Nephron progenitor cell (in vitro differentiated cells): ENCODE results near the gene COL20A1.
A peak's percentile ranks its signal among the peaks of the same experiment; 100 is the strongest.

ENCODE experiments used
- DNase-seq: peaks from one replicate; pipeline ENCODE4 v3.0.0; 2021
- H3K27ac Mint-ChIP-seq: 2 replicates; pipeline ENCODE4 v1.8.0; 2021; ENCODE audit warnings: mild to moderate bottlenecking, moderate library complexity, mixed read lengths
- H3K27me3 Mint-ChIP-seq: 2 replicates; pipeline ENCODE4 v1.8.0; 2021; ENCODE audit warnings: mild to moderate bottlenecking, low read depth, mixed read lengths; ENCODE audit not compliant: poor library complexity
- H3K36me3 Mint-ChIP-seq: 2 replicates; pipeline ENCODE4 v1.8.0; 2021; ENCODE audit warnings: low read depth, mixed read lengths
- H3K4me1 Mint-ChIP-seq: 2 replicates; pipeline ENCODE4 v1.8.0; 2021; ENCODE audit warnings: mixed read lengths
- H3K4me3 Mint-ChIP-seq: 2 replicates; pipeline ENCODE4 v1.8.0; 2021; ENCODE audit warnings: mild to moderate bottlenecking, moderate library complexity, mixed read lengths
- H3K9me3 Mint-ChIP-seq: 2 replicates; pipeline ENCODE4 v1.8.0; 2021; ENCODE audit warnings: mild to moderate bottlenecking, moderate library complexity, mixed read lengths
- TF ChIP-seq, protein P1 (sequence below): fragments of 200-600 bp; sonication (generic); IDR thresholded peaks from 2 replicates; pipeline ENCODE4 v1.5.0; 2021; ENCODE audit warnings: antibody characterized with exemption

The COL20A1 gene

DNA sequence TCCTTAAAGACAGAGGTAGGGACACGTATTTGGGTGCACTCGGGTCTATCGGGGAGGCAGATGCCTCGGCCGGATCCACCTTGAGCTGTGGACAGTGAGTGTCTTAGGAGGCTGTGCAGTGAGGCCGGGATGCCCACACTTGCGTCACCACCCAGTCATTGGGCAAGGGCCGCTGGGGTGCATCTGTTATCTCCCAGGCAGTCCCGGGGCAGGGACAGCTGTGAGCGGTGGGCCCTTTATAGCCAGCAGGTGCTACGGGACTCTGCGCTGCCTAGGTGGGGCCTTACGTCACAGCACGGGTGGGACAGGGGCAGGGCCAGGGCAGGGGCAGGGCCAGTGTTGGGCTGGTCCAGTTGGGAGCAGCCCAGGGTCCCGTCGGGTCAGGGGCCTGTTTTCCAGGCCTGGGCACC, 689 bp upstream of the COL20A1 start:
- no peaks in the 10 kb centered on the region for H3K9me3 Mint-ChIP-seq
- H3K4me3 Mint-ChIP-seq = no peak overlapping the region
- peaks cover 25% of the 10 kb centered on the region for H3K27me3 Mint-ChIP-seq

DNA sequence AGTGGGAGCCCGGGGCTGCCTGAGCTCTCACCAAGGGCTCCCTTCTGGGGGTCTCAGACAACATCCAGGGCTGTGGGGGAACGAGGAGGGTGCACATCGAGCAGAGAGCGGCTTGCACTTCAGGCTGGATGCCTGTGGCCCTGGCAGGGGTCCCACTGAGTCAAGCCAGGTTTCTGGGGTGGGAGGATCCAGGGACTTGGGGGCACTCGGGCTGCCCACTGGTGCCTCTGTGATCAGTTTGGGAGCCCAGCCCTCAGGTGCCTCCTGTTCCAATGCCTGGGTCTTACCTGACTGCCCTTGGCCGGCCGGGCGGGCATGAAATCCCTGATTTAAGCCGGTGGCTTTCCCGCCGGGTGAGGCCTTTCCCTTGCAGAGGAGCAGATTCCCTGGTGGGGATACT, 470 bp downstream of the COL20A1 start:
- Mint-ChIP-seq H3K4me1 (peaks cover 5% of the 10 kb centered on the region), H3K9me3 (no peaks in the 10 kb centered on the region), H3K27ac (no peak overlapping the region), H3K27me3 (peaks cover 33% of the 10 kb centered on the region), H3K4me3 (no peak overlapping the region), H3K36me3 (no peaks in the 10 kb centered on the region)
- DNase-seq = no peak
- TF ChIP-seq, protein P1, sequence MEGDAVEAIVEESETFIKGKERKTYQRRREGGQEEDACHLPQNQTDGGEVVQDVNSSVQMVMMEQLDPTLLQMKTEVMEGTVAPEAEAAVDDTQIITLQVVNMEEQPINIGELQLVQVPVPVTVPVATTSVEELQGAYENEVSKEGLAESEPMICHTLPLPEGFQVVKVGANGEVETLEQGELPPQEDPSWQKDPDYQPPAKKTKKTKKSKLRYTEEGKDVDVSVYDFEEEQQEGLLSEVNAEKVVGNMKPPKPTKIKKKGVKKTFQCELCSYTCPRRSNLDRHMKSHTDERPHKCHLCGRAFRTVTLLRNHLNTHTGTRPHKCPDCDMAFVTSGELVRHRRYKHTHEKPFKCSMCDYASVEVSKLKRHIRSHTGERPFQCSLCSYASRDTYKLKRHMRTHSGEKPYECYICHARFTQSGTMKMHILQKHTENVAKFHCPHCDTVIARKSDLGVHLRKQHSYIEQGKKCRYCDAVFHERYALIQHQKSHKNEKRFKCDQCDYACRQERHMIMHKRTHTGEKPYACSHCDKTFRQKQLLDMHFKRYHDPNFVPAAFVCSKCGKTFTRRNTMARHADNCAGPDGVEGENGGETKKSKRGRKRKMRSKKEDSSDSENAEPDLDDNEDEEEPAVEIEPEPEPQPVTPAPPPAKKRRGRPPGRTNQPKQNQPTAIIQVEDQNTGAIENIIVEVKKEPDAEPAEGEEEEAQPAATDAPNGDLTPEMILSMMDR = no peak

More for the DNA sequence above, 689 bp upstream of the COL20A1 start:
- H3K4me1 Mint-ChIP-seq = peaks cover 5% of the 10 kb centered on the region
- no peak overlapping the region for H3K27ac Mint-ChIP-seq
- H3K36me3 Mint-ChIP-seq = no peaks in the 10 kb centered on the region
- TF ChIP-seq, protein P1 = no peak
- no peak for DNase-seq

DNA sequence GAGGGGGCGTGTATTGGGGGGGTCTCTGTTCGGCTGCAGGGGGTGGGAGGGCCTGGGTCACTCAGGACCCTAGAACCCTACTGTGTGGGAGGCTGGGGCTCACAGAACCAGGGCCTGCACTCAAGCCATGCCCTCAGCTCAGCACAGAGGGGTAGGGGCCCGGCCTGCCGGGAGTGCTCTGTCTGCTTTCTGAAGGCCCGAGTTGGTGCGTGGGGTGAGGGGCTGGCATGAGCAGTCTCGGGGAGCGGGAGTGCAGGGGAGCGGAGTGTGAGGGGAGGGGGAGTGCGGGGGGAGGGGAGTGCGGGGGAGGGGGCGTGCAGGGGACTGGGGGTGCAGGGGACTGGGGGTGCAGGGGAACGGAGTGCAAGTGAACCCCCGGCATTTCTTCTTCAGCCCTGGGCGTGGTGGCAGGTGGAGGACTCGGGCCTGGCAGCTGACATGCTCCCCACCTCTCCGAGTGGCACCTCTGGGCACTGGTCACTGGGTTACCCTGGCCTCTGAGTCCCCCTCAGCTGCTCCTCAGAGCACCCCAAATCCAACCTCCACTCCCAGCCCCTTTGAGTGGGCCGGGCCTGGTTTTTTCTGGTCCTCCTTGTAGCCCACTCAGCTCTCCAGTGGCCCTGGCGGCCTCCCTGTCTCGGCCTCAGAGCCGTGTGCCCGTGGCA, 1.0 kb downstream of the COL20A1 start:
- H3K36me3 Mint-ChIP-seq = no peaks in the 10 kb centered on the region
- no peak overlapping the region for H3K4me3 Mint-ChIP-seq
- H3K4me1 Mint-ChIP-seq = peaks cover 5% of the 10 kb centered on the region
- no peaks in the 10 kb centered on the region for H3K9me3 Mint-ChIP-seq
- no peak for DNase-seq
- H3K27me3 Mint-ChIP-seq = peaks cover 38% of the 10 kb centered on the region
- TF ChIP-seq, protein P1 = no peak
- H3K27ac Mint-ChIP-seq = no peak overlapping the region

DNA sequence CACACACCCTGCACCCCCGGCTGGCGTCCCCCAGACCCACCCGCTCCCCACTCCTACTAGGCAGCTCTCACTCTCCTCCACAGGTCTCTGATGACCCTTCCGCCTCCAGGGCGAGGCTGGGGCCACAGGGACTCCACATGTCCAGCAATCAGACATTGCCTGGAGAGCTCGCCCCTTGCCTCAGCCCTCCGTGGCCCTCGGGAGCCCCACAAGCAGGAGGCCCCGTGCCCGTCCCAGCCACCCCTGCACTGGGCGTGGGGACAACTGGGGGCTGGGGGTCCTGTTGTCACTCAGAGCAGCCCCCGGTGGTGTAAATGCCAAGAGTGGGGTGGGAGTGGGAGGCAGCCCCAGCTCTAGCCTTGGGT, 1.5 kb downstream of the COL20A1 start:
- peaks cover 5% of the 10 kb centered on the region for H3K4me1 Mint-ChIP-seq
- peaks cover 43% of the 10 kb centered on the region for H3K27me3 Mint-ChIP-seq
- H3K4me3 Mint-ChIP-seq = no peak overlapping the region
- no peaks in the 10 kb centered on the region for H3K9me3 Mint-ChIP-seq
- no peak for DNase-seq
- no peaks in the 10 kb centered on the region for H3K36me3 Mint-ChIP-seq
- TF ChIP-seq, protein P1 = no peak
- no peak overlapping the region for H3K27ac Mint-ChIP-seq

DNA sequence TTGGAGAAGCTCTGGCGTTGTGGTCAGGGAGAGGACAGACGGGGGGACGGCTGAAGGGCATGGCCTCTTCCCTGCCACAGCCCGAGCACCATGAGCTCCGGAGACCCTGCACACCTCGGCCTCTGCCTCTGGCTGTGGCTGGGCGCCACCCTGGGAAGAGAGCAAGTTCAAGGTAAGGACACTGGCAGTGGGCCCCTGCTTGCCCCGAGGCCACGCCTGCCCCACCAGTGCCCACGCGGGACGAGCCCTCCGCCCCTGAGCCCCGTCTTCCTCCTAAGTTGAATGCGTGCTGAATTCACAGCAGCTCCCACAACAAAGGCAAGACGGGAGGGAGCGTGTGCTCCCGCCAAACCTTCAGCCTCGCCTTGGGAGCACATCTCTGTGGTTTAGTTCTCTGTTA, 2.0 kb downstream of the COL20A1 start:
- TF ChIP-seq, protein P1 = no peak
- Mint-ChIP-seq H3K27ac (peak overlapping the region; percentile 39), H3K27me3 (peaks cover 48% of the 10 kb centered on the region), H3K9me3 (no peaks in the 10 kb centered on the region), H3K4me3 (no peak overlapping the region), H3K36me3 (no peaks in the 10 kb centered on the region), H3K4me1 (peaks cover 5% of the 10 kb centered on the region)
- DNase-seq = no peak

DNA sequence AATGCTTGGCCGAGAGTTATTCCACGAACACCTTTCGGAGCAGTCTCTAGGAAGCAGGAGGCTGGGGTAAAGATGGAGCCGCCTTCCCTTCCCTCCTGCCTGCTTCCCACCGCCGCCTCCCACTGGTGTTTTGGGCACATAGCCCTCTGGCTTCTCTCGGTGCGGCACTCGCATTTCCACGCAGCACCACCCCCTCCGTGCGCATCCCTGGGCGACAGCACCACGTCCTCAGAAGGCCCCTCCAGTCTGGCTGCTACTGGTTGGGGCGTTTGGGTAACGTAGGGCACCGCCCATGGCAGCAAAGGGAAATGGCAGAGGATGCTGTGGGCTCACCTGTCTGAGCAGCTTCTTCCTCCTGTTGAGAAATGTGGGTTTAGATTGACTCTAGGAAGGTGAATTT, 2.4 kb downstream of the COL20A1 start:
- no peak for DNase-seq
- TF ChIP-seq, protein P1 = no peak
- no peaks in the 10 kb centered on the region for H3K36me3 Mint-ChIP-seq
- H3K9me3 Mint-ChIP-seq = no peaks in the 10 kb centered on the region
- peaks cover 51% of the 10 kb centered on the region for H3K27me3 Mint-ChIP-seq
- peaks cover 5% of the 10 kb centered on the region for H3K4me1 Mint-ChIP-seq
- no peak overlapping the region for H3K27ac Mint-ChIP-seq
- no peak overlapping the region for H3K4me3 Mint-ChIP-seq
